ENCODE results near the gene CDC45. TPM values are rescaled to one million over a fixed set of nuclear protein-coding genes. Genes with fewer than 3 reads are reported as not detected.

CDC45 gene
- total RNA-seq, 1 donor from 2014 or later: 6.2 TPM

- Mint-ChIP-seq H3K36me3 (ENCODE audit: low read depth, unreplicated experiment) (peaks cover 49% of the 10 kb centered on the region), H3K27ac (ENCODE audit: unreplicated experiment) (no peak overlapping the region), H3K4me1 (ENCODE audit: unreplicated experiment) (peaks cover 8% of the 10 kb centered on the region), H3K4me3 (ENCODE audit: unreplicated experiment) (peak overlapping the region; percentile 51), H3K27me3 (ENCODE audit: unreplicated experiment) (peaks cover 2% of the 10 kb centered on the region), H3K9me3 (ENCODE audit: unreplicated experiment) (no peaks in the 10 kb centered on the region)
- no peak for TF ChIP-seq CTCF (IDR thresholded peaks at IDR 0.05; ENCODE audit: unreplicated experiment)
- DNase-seq (ENCODE audit: low spot score): no peak
Observed at GRCh38 chr22:19472233-19472632, 7.5 kb upstream of the CDC45 start.

GRCh38 chr22:19473578-19473977 is 6.1 kb upstream of the CDC45 start:
- no peak for DNase-seq (ENCODE audit: low spot score)
- Mint-ChIP-seq H3K4me1 (ENCODE audit: unreplicated experiment) (peaks cover 14% of the 10 kb centered on the region), H3K36me3 (ENCODE audit: low read depth, unreplicated experiment) (peaks cover 37% of the 10 kb centered on the region), H3K27me3 (ENCODE audit: unreplicated experiment) (peaks cover 2% of the 10 kb centered on the region), H3K27ac (ENCODE audit: unreplicated experiment) (no peak overlapping the region), H3K4me3 (ENCODE audit: unreplicated experiment) (no peak overlapping the region), H3K9me3 (ENCODE audit: unreplicated experiment) (no peaks in the 10 kb centered on the region)
- TF ChIP-seq CTCF (IDR thresholded peaks at IDR 0.05; ENCODE audit: unreplicated experiment): no peak

- H3K9me3 Mint-ChIP-seq (ENCODE audit: unreplicated experiment): no peaks in the 10 kb centered on the region
- peaks cover 25% of the 10 kb centered on the region for H3K36me3 Mint-ChIP-seq (ENCODE audit: low read depth, unreplicated experiment)
- peaks cover 5% of the 10 kb centered on the region for H3K27me3 Mint-ChIP-seq (ENCODE audit: unreplicated experiment)
- DNase-seq (ENCODE audit: low spot score): no peak
- peak overlapping the region; percentile 6 for H3K27ac Mint-ChIP-seq (ENCODE audit: unreplicated experiment)
- H3K4me3 Mint-ChIP-seq (ENCODE audit: unreplicated experiment): no peak overlapping the region
- peaks cover 25% of the 10 kb centered on the region for H3K4me1 Mint-ChIP-seq (ENCODE audit: unreplicated experiment)
- no peak for TF ChIP-seq CTCF (IDR thresholded peaks at IDR 0.05; ENCODE audit: unreplicated experiment)
Observed at GRCh38 chr22:19476023-19476422, 3.7 kb upstream of the CDC45 start.

GRCh38 chr22:19477321-19478044 is 2.2 kb upstream of the CDC45 start:
- TF ChIP-seq CTCF (IDR thresholded peaks at IDR 0.05; ENCODE audit: unreplicated experiment): no peak
- H3K27me3 Mint-ChIP-seq (ENCODE audit: unreplicated experiment): peaks cover 5% of the 10 kb centered on the region
- H3K27ac Mint-ChIP-seq (ENCODE audit: unreplicated experiment): peak overlapping the region; percentile 27

More at GRCh38 chr22:19477321-19478044, 2.2 kb upstream of the CDC45 start:
- peak overlapping the region; percentile 90 for H3K4me3 Mint-ChIP-seq (ENCODE audit: unreplicated experiment)
- no peak for DNase-seq (ENCODE audit: low spot score)
- H3K9me3 Mint-ChIP-seq (ENCODE audit: unreplicated experiment): no peaks in the 10 kb centered on the region
- peaks cover 18% of the 10 kb centered on the region for H3K36me3 Mint-ChIP-seq (ENCODE audit: low read depth, unreplicated experiment)
- peaks cover 25% of the 10 kb centered on the region for H3K4me1 Mint-ChIP-seq (ENCODE audit: unreplicated experiment)
